ENCODE measurements around the gene SEMA3B. TPM values are rescaled to one million over a fixed set of nuclear protein-coding genes. Genes with fewer than 3 reads are reported as not detected.

Gene SEMA3B
- total RNA-seq = 100 to 1,000 TPM in 1 of 2 donors, 10 to 100 TPM in 1; 41.2 to 139 TPM
- polyA plus RNA-seq (ENCODE audit: insufficient read length in 2 of 2) = 10 to 100 TPM; 19.1 to 87.4 TPM
- long read RNA-seq, donor 1, transcript SEMA3B-213 (18 exons, 2,925 nt) = major isoform, 5 of 17 reads
- long read RNA-seq, donor 1, partial matches to known transcripts = 9 of 17 reads
- long read RNA-seq, donor 1, other reads (novel, unspliced or antisense) = 0 of 17 reads
- long read RNA-seq, donor 2 = 0 reads
- long read RNA-seq, donor 3, partial matches to known transcripts = 0 of 1 reads
- long read RNA-seq, donor 3, other reads (novel, unspliced or antisense) = 0 of 1 reads
- long read RNA-seq, donor 4, partial matches to known transcripts = 8 of 8 reads
- long read RNA-seq, donor 4, other reads (novel, unspliced or antisense) = 0 of 8 reads

GRCh38 chr3:50268703-50269451 is at the start of gene SEMA3B:
SEMA3B (plus strand) TSS chr3:50269147; CDS start chr3:50269241, 94 bp downstream.
- peak in 1 of 6 donors; percentile 74 for DNase-seq (ENCODE audit: low read depth in 4 of 6, low spot score in 6 of 6)

DNA sequence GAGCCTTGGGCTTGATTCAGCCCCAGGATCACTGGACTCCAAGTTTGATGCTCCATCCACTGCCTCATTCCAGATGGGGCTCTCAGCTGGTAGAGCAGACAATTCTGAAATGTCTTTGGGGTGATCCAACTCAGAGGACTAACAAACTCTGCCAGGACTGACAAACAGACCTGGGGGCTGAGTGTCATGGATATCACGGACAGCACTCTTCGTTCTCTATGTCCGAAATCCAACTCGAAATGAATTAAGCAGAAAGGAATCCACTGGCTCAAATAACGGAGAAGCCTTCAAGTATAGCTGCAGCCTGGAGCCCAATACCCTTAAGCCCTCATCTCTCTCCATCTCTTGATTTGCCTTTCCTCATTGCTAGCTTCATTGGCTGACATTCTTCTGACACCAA is 49.7 kb upstream of the SEMA3B start:
- peaks cover 41% of the 10 kb centered on the region for H3K4me1 ChIP-seq (ENCODE audit: control insufficient read depth, insufficient read depth, low read length)
- H3K9me3 ChIP-seq (ENCODE audit: control insufficient read depth, insufficient read depth, low read length) = no peaks in the 10 kb centered on the region
- no peak for DNase-seq (ENCODE audit: low read depth in 4 of 6, low spot score in 6 of 6)
- no peaks in the 10 kb centered on the region for H3K27me3 ChIP-seq (ENCODE audit: control insufficient read depth, insufficient read depth, low read length)
- H3K27ac ChIP-seq (ENCODE audit: low read depth, low read length) = no peak overlapping the region
- H3K36me3 ChIP-seq (ENCODE audit: control insufficient read depth, insufficient read depth, low read length) = peaks cover 52% of the 10 kb centered on the region
- H3K4me3 ChIP-seq (ENCODE audit: low read depth, low read length) = no peak overlapping the region
- 95% methylated on average over 5 of the region's 5 CpGs for WGBS (ENCODE audit: insufficient coverage)

More at GRCh38 chr3:50268703-50269451, at the start of gene SEMA3B:
- peaks cover 16% of the 10 kb centered on the region for H3K36me3 ChIP-seq (ENCODE audit: control insufficient read depth, insufficient read depth, low read length)
- peaks cover 89% of the 10 kb centered on the region for H3K4me1 ChIP-seq (ENCODE audit: control insufficient read depth, insufficient read depth, low read length)
- peaks cover 10% of the 10 kb centered on the region for H3K27me3 ChIP-seq (ENCODE audit: control insufficient read depth, insufficient read depth, low read length)
- no peaks in the 10 kb centered on the region for H3K9me3 ChIP-seq (ENCODE audit: control insufficient read depth, insufficient read depth, low read length)
- H3K27ac ChIP-seq (ENCODE audit: low read depth, low read length) = peak within 1 kb of the TSS; percentile 95
- WGBS (ENCODE audit: insufficient coverage) = 46% methylated on average over 14 of the region's 21 CpGs
- H3K4me3 ChIP-seq (ENCODE audit: low read depth, low read length) = peak within 1 kb of the TSS; percentile 56

- H3K27ac ChIP-seq (ENCODE audit: low read depth, low read length) = peak overlapping the region; percentile 61
- WGBS (ENCODE audit: insufficient coverage) = 59% methylated on average over 6 of the region's 6 CpGs
Measured at GRCh38 chr3:50220109-50220508, 48.8 kb upstream of the SEMA3B start.

GRCh38 chr3:50221051-50221410 is 47.9 kb upstream of the SEMA3B start:
- Histone ChIP-seq H3K27ac (ENCODE audit: low read depth, low read length) (peak overlapping the region; percentile 80), H3K9me3 (ENCODE audit: control insufficient read depth, insufficient read depth, low read length) (no peaks in the 10 kb centered on the region), H3K27me3 (ENCODE audit: control insufficient read depth, insufficient read depth, low read length) (no peaks in the 10 kb centered on the region), H3K4me1 (ENCODE audit: control insufficient read depth, insufficient read depth, low read length) (peaks cover 36% of the 10 kb centered on the region), H3K36me3 (ENCODE audit: control insufficient read depth, insufficient read depth, low read length) (peaks cover 38% of the 10 kb centered on the region), H3K4me3 (ENCODE audit: low read depth, low read length) (no peak overlapping the region)
- DNase-seq (ENCODE audit: low read depth in 4 of 6, low spot score in 6 of 6) = peak in 2 of 6 donors; percentile 56 to 68
- WGBS (ENCODE audit: insufficient coverage) = 17% methylated on average over 3 of the region's 4 CpGs

More at GRCh38 chr3:50220109-50220508, 48.8 kb upstream of the SEMA3B start:
- peak in 2 of 6 donors; percentile 20 to 52 for DNase-seq (ENCODE audit: low read depth in 4 of 6, low spot score in 6 of 6)
- H3K36me3 ChIP-seq (ENCODE audit: control insufficient read depth, insufficient read depth, low read length) = peaks cover 47% of the 10 kb centered on the region
- H3K27me3 ChIP-seq (ENCODE audit: control insufficient read depth, insufficient read depth, low read length) = no peaks in the 10 kb centered on the region
- H3K9me3 ChIP-seq (ENCODE audit: control insufficient read depth, insufficient read depth, low read length) = no peaks in the 10 kb centered on the region
- H3K4me3 ChIP-seq (ENCODE audit: low read depth, low read length) = no peak overlapping the region
- H3K4me1 ChIP-seq (ENCODE audit: control insufficient read depth, insufficient read depth, low read length) = peaks cover 33% of the 10 kb centered on the region

DNA sequence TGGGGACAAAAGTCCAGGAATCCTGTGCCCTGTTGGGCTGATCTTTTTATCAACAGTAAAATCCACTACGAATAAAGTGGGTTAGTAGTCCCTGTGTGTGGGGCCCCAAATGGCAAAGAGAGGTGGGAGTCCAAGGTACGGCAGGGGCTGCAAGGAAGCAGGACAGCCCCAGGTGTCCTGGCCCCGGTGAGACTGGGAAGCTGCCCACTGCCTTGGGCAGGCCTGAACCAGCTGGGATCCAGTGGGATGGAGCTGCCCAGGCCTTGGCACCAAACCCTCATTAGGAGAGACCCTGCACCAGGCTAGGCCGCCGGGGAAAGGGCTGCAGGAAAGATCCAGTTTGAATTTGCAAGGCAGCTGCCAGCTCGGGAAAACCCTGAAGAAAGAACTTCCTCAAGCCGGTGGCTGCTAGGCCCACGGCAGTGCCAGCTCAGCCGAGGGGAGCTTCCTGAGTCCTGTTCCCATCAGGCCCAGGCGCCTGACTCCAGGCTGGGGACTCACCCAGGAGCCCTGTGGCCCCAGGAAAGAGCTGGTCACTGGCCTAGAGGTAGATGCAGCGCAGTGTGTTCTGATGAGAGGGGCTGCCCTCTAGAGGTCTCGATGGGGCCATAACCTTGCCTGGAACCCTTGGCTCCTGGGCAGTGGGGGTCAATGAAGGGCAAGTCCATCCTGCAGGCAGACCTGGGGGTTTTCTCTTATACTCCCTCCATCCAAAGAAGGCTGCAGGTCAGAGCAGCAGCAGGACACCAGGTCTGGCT is 47.4 kb upstream of the SEMA3B start:
- peaks cover 33% of the 10 kb centered on the region for H3K36me3 ChIP-seq (ENCODE audit: control insufficient read depth, insufficient read depth, low read length)
- peaks cover 42% of the 10 kb centered on the region for H3K4me1 ChIP-seq (ENCODE audit: control insufficient read depth, insufficient read depth, low read length)
- peak in 2 of 6 donors; percentile 18 to 63 for DNase-seq (ENCODE audit: low read depth in 4 of 6, low spot score in 6 of 6)
- peak overlapping the region; percentile 80 for H3K27ac ChIP-seq (ENCODE audit: low read depth, low read length)
- 35% methylated on average over 11 of the region's 12 CpGs for WGBS (ENCODE audit: insufficient coverage)
- no peak overlapping the region for H3K4me3 ChIP-seq (ENCODE audit: low read depth, low read length)
- no peaks in the 10 kb centered on the region for H3K27me3 ChIP-seq (ENCODE audit: control insufficient read depth, insufficient read depth, low read length)
- H3K9me3 ChIP-seq (ENCODE audit: control insufficient read depth, insufficient read depth, low read length) = no peaks in the 10 kb centered on the region

GRCh38 chr3:50222169-50222528 is 46.8 kb upstream of the SEMA3B start:
- DNase-seq (ENCODE audit: low read depth in 4 of 6, low spot score in 6 of 6) = no peak
- H3K4me3 ChIP-seq (ENCODE audit: low read depth, low read length) = no peak overlapping the region
- H3K9me3 ChIP-seq (ENCODE audit: control insufficient read depth, insufficient read depth, low read length) = no peaks in the 10 kb centered on the region
- H3K36me3 ChIP-seq (ENCODE audit: control insufficient read depth, insufficient read depth, low read length) = peaks cover 31% of the 10 kb centered on the region
- peaks cover 47% of the 10 kb centered on the region for H3K4me1 ChIP-seq (ENCODE audit: control insufficient read depth, insufficient read depth, low read length)
- H3K27ac ChIP-seq (ENCODE audit: low read depth, low read length) = peak overlapping the region; percentile 80
- no peaks in the 10 kb centered on the region for H3K27me3 ChIP-seq (ENCODE audit: control insufficient read depth, insufficient read depth, low read length)
- WGBS (ENCODE audit: insufficient coverage) = 90% methylated on average over 1 of the region's 1 CpG

DNA sequence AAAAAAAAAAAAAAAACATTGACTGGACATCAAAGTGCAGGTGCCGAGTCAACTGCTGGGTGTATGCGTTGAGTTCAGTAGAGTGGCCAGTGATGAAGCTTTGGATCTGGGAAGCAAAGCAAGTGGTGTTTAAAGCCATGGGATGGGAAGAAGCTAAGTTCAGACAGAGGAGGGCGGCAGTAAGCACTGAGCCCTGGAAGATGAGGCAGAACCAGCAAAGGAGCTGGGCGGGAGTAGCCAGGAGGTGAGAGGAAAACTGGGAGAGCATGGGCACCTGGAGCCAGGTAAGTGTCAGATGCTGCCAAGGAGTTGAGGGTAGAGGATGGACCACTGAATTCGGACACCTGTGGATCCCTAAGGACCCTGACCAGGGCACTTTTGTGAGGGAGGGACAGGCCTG is 44.3 kb upstream of the SEMA3B start:
- H3K27me3 ChIP-seq (ENCODE audit: control insufficient read depth, insufficient read depth, low read length) = no peaks in the 10 kb centered on the region
- no peak for DNase-seq (ENCODE audit: low read depth in 4 of 6, low spot score in 6 of 6)
- peaks cover 11% of the 10 kb centered on the region for H3K36me3 ChIP-seq (ENCODE audit: control insufficient read depth, insufficient read depth, low read length)
- WGBS (ENCODE audit: insufficient coverage) = 73% methylated on average over 5 of the region's 5 CpGs
- no peak overlapping the region for H3K27ac ChIP-seq (ENCODE audit: low read depth, low read length)
- H3K4me1 ChIP-seq (ENCODE audit: control insufficient read depth, insufficient read depth, low read length) = peaks cover 62% of the 10 kb centered on the region
- H3K4me3 ChIP-seq (ENCODE audit: low read depth, low read length) = no peak overlapping the region
- no peaks in the 10 kb centered on the region for H3K9me3 ChIP-seq (ENCODE audit: control insufficient read depth, insufficient read depth, low read length)

GRCh38 chr3:50226888-50227389 is 42.0 kb upstream of the SEMA3B start:
- WGBS (ENCODE audit: insufficient coverage) = 1% methylated on average over 40 of the region's 40 CpGs
- Histone ChIP-seq H3K27me3 (ENCODE audit: control insufficient read depth, insufficient read depth, low read length) (no peaks in the 10 kb centered on the region), H3K4me1 (ENCODE audit: control insufficient read depth, insufficient read depth, low read length) (peaks cover 39% of the 10 kb centered on the region), H3K36me3 (ENCODE audit: control insufficient read depth, insufficient read depth, low read length) (peaks cover 10% of the 10 kb centered on the region), H3K4me3 (ENCODE audit: low read depth, low read length) (peak overlapping the region; percentile 41), H3K9me3 (ENCODE audit: control insufficient read depth, insufficient read depth, low read length) (no peaks in the 10 kb centered on the region), H3K27ac (ENCODE audit: low read depth, low read length) (peak overlapping the region; percentile 63)
- DNase-seq (ENCODE audit: low read depth in 4 of 6, low spot score in 6 of 6) = peak in 2 of 6 donors; percentile 80 to 81
